Common myeloid progenitor, CD34-positive (primary cell): ENCODE measurements around the gene MYOM3.
"Not testable (repeated sequence)": the region's sequence is repeated elsewhere in the genome, so short reads cannot be mapped to it uniquely, and the experiment has no call there.

ENCODE experiments used
- CTCF ChIA-PET: fragments of 350-600 bp; sonication (Branson Sonifier 250); formaldehyde crosslinking; loops from one replicate; lab custom pipeline; 2021; ENCODE audit warnings: antibody characterized with exemption; lab: Charles Lee
- POLR2A ChIA-PET: fragments of 350-600 bp; sonication (Branson Sonifier 250); formaldehyde crosslinking; loops from one replicate; lab custom pipeline; 2021; ENCODE audit warnings: antibody characterized with exemption; lab: Charles Lee
- DNase-seq, 3 donors: peaks; one replicate each; pipeline versions ENCODE4 v3.0.0 to v3.0.0-alpha.2; 2013
- H3K27ac ChIP-seq, 2 experiments: 1 replicate in 1 of 2; 2 replicates in 1 of 2; pipeline ENCODE4 v1.7.0; 2013; ENCODE audit warnings: inconsistent platforms in 2 of 2, low read length in 2 of 2, mild to moderate bottlenecking in 2 of 2, low read depth in 1 of 2, moderate library complexity in 1 of 2; ENCODE audit not compliant: severe bottlenecking in 2 of 2, insufficient read depth in 1 of 2, poor library complexity in 1 of 2
- H3K27me3 ChIP-seq, 5 experiments: replicated peaks in 2 of 5; 1 replicate in 3 of 5; 2 replicates in 2 of 5; pipeline versions ENCODE4 v1.6.1 to v1.7.0; 2013; ENCODE audit warnings: low read length in 4 of 5, mild to moderate bottlenecking in 2 of 5, moderate library complexity in 2 of 5, inconsistent platforms in 1 of 5; ENCODE audit not compliant: insufficient read depth in 5 of 5, control insufficient read depth in 4 of 5
- H3K36me3 ChIP-seq, 4 experiments: 1 replicate in 2 of 4; 2 replicates in 2 of 4; pipeline versions ENCODE4 v1.6.1 to v1.7.0; 2013; ENCODE audit warnings: low read length in 3 of 4, control low read depth in 1 of 4, mild to moderate bottlenecking in 1 of 4; ENCODE audit not compliant: control insufficient read depth in 4 of 4, insufficient read depth in 4 of 4
- H3K4me1 ChIP-seq, 4 experiments: 1 replicate in 3 of 4; 2 replicates in 1 of 4; pipeline versions ENCODE4 v1.6.1 to v1.7.1; 2013; ENCODE audit warnings: low read length in 3 of 4, mild to moderate bottlenecking in 3 of 4, control low read depth in 1 of 4, inconsistent platforms in 1 of 4, moderate library complexity in 1 of 4; ENCODE audit not compliant: control insufficient read depth in 4 of 4, insufficient read depth in 4 of 4; ENCODE audit errors: control extremely low read depth in 1 of 4
- H3K4me3 ChIP-seq, 7 experiments: 1 replicate in 4 of 7; 2 replicates in 3 of 7; pipeline versions ENCODE4 v1.5.1 to v1.7.0; 2013; ENCODE audit warnings: mild to moderate bottlenecking in 7 of 7, low read length in 6 of 7, moderate library complexity in 6 of 7, inconsistent platforms in 2 of 7, low read depth in 2 of 7, control low read depth in 1 of 7; ENCODE audit not compliant: insufficient read depth in 4 of 7, control insufficient read depth in 1 of 7; ENCODE audit errors: extremely low read depth in 1 of 7
- H3K9me3 ChIP-seq, 5 experiments: 1 replicate in 4 of 5; 2 replicates in 1 of 5; pipeline versions ENCODE4 v1.6.1 to v1.7.1; 2013; ENCODE audit warnings: low read length in 4 of 5, mild to moderate bottlenecking in 2 of 5, inconsistent platforms in 1 of 5, low read depth in 1 of 5, moderate library complexity in 1 of 5; ENCODE audit not compliant: control insufficient read depth in 4 of 5, insufficient read depth in 2 of 5; ENCODE audit errors: control extremely low read depth in 1 of 5
- WGBS: methylation state at CpG from one replicate; pipeline ENCODE4 v1.1.5; 2013; ENCODE audit not compliant: insufficient coverage; 5-methylcytosine and 5-hydroxymethylcytosine counted together

MYOM3 gene

GRCh38 chr1:24051206-24051945, 60.6 kb downstream of the MYOM3 start:
- POLR2A ChIA-PET = no interaction called here
- Histone ChIP-seq H3K9me3 (no peaks in the 10 kb centered on the region), H3K27me3 (no peaks in the 10 kb centered on the region), H3K4me1 (no peaks in the 10 kb centered on the region), H3K4me3 (no peak overlapping the region), H3K27ac (no peak overlapping the region), H3K36me3 (no peaks in the 10 kb centered on the region)
- 100% methylated on average over 3 of the region's 7 CpGs for WGBS
- no peak for DNase-seq
- CTCF ChIA-PET = no interaction called here

GRCh38 chr1:24049733-24050132, 62.2 kb downstream of the MYOM3 start:
- CTCF ChIA-PET = no interaction called here

GRCh38 chr1:24048894-24049293, 63.0 kb downstream of the MYOM3 start:
- H3K9me3 ChIP-seq, H3K27ac ChIP-seq, DNase-seq, H3K27me3 ChIP-seq, POLR2A ChIA-PET, H3K4me3 ChIP-seq, CTCF ChIA-PET, H3K4me1 ChIP-seq, H3K36me3 ChIP-seq: not testable (repeated sequence)
- 100% methylated on average over 2 of the region's 4 CpGs for WGBS

More at GRCh38 chr1:24049733-24050132, 62.2 kb downstream of the MYOM3 start:
- H3K27me3 ChIP-seq = no peaks in the 10 kb centered on the region
- POLR2A ChIA-PET = no interaction called here
- H3K27ac ChIP-seq = no peak overlapping the region
- H3K36me3 ChIP-seq = no peaks in the 10 kb centered on the region
- no peaks in the 10 kb centered on the region for H3K9me3 ChIP-seq
- H3K4me1 ChIP-seq = no peaks in the 10 kb centered on the region
- no peak overlapping the region for H3K4me3 ChIP-seq
- 98% methylated on average over 4 of the region's 7 CpGs for WGBS
- no peak for DNase-seq

GRCh38 chr1:24048205-24048869, 63.6 kb downstream of the MYOM3 start:
- Histone ChIP-seq H3K4me1 (no peaks in the 10 kb centered on the region), H3K9me3 (no peaks in the 10 kb centered on the region), H3K36me3 (no peaks in the 10 kb centered on the region), H3K27me3 (no peaks in the 10 kb centered on the region), H3K4me3 (no peak overlapping the region), H3K27ac (no peak overlapping the region)
- 100% methylated on average over 2 of the region's 6 CpGs for WGBS
- ChIA-PET CTCF (interaction anchor here (0.6 kb wide), 1 partner anchor 344 kb away, joined by 3 read pairs; no protein-coding TSS in a partner anchor), POLR2A (no interaction called here)
- DNase-seq = no peak

- DNase-seq = no peak
- 100% methylated on average over 3 of the region's 3 CpGs for WGBS
- H3K9me3 ChIP-seq = no peaks in the 10 kb centered on the region
- H3K27me3 ChIP-seq = no peaks in the 10 kb centered on the region
- ChIA-PET POLR2A (no interaction called here), CTCF (no interaction called here)
- H3K4me1 ChIP-seq = no peaks in the 10 kb centered on the region
- H3K4me3 ChIP-seq = no peak overlapping the region
- H3K27ac ChIP-seq = no peak overlapping the region
- no peaks in the 10 kb centered on the region for H3K36me3 ChIP-seq
These were observed 64.8 kb downstream of the MYOM3 start for GRCh38 chr1:24047110-24047477.

- Histone ChIP-seq H3K27ac (no peak overlapping the region), H3K4me3 (no peak overlapping the region), H3K9me3 (no peaks in the 10 kb centered on the region), H3K36me3 (no peaks in the 10 kb centered on the region), H3K27me3 (no peaks in the 10 kb centered on the region), H3K4me1 (no peaks in the 10 kb centered on the region)
- no peak for DNase-seq
- POLR2A ChIA-PET = no interaction called here
- 80% methylated on average over 1 of the region's 2 CpGs for WGBS
- CTCF ChIA-PET = no interaction called here
These were observed 66.2 kb downstream of the MYOM3 start for GRCh38 chr1:24045771-24046170.

- WGBS = 100% methylated on average over 4 of the region's 5 CpGs
- POLR2A ChIA-PET, CTCF ChIA-PET: not testable (repeated sequence)
These were observed 67.3 kb downstream of the MYOM3 start for GRCh38 chr1:24044672-24045071.

More at GRCh38 chr1:24044672-24045071, 67.3 kb downstream of the MYOM3 start:
- not testable (repeated sequence) for H3K27me3 ChIP-seq, H3K4me3 ChIP-seq, H3K36me3 ChIP-seq, H3K27ac ChIP-seq, DNase-seq, H3K9me3 ChIP-seq, H3K4me1 ChIP-seq
